ENCODE data around the gene MRPL40.

DNA sequence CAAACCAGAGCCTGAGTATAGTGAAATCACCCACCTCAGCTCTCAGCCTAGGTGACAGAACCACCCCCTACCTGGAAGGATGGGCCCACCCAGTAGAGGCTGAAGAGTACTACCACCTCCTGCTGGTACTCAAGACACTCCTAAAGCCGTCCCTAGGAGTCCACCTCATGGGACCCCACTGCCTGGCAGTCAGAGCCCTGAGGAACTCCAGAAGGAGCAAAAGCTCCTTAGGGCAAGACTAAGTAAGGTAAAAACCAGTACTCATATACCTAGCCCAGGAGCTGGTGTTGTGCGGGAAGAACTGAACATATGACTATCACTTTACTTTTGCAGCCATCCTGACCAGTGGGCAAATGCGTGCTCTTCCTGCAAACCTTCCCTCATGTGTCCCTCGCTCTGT is 37.1 kb upstream of the MRPL40 start:
- TF ChIP-seq RAD21 (conservative IDR thresholded peaks at IDR 0.05) (no peak), EZH2 (IDR thresholded peaks at IDR 0.05; ENCODE audit: borderline replicate concordance, insufficient read depth, low read length, poor library complexity, severe bottlenecking) (no peak), EP300 (conservative IDR thresholded peaks at IDR 0.05; ENCODE audit: poor library complexity, severe bottlenecking) (no peak)
